HS-5 (cell line): ENCODE results near the gene C2orf81.
"Not testable (repeated sequence)": the region's sequence is repeated elsewhere in the genome, so short reads cannot be mapped to it uniquely, and the experiment has no call there.

Experiments
- DNase-seq: peaks from one replicate; pipeline ENCODE4 v3.0.0-alpha.2; 2012; ENCODE audit warnings: low read depth

C2orf81 gene

GRCh38 chr2:74442483-74443297, 21.3 kb upstream of the C2orf81 start:
- DNase-seq = not testable (repeated sequence)

- no peak for DNase-seq
Observed at GRCh38 chr2:74441690-74442482, 20.5 kb upstream of the C2orf81 start, which contains the start of gene RTKN. Gene RTKN, minus strand, starts transcription at chr2:74441937. Its CDS starts 121 bp downstream, at chr2:74441816.

GRCh38 chr2:74441170-74441689, 19.8 kb upstream of the C2orf81 start:
- DNase-seq = no peak

- DNase-seq = no peak
Observed at GRCh38 chr2:74440378-74441169, 19.2 kb upstream of the C2orf81 start.

- DNase-seq = no peak
Observed at GRCh38 chr2:74439803-74440377, 18.5 kb upstream of the C2orf81 start.

GRCh38 chr2:74439373-74439772, 18.0 kb upstream of the C2orf81 start:
- DNase-seq = no peak

- DNase-seq = no peak
Observed at GRCh38 chr2:74438248-74438647, 16.8 kb upstream of the C2orf81 start.

- no peak for DNase-seq
Observed at GRCh38 chr2:74436848-74437695, 15.7 kb upstream of the C2orf81 start.

GRCh38 chr2:74436111-74436805, 14.8 kb upstream of the C2orf81 start:
- DNase-seq = no peak

GRCh38 chr2:74430502-74430901, 9.1 kb upstream of the C2orf81 start:
- no peak for DNase-seq

- DNase-seq = no peak
Observed at GRCh38 chr2:74429487-74430451, 8.3 kb upstream of the C2orf81 start.

- DNase-seq = no peak
Observed at GRCh38 chr2:74428675-74429074, 7.3 kb upstream of the C2orf81 start.

GRCh38 chr2:74427551-74427950, 6.1 kb upstream of the C2orf81 start:
- no peak for DNase-seq

- no peak for DNase-seq
Observed at GRCh38 chr2:74426181-74426758, 4.9 kb upstream of the C2orf81 start.

GRCh38 chr2:74425523-74425922, 4.1 kb upstream of the C2orf81 start:
- no peak for DNase-seq

GRCh38 chr2:74424995-74425406, 3.6 kb upstream of the C2orf81 start:
- no peak for DNase-seq

GRCh38 chr2:74424139-74424992, 2.9 kb upstream of the C2orf81 start:
- DNase-seq = no peak
